Measurements from ENCODE around the gene ARF5.
"Not testable (repeated sequence)": the region's sequence is repeated elsewhere in the genome, so short reads cannot be mapped to it uniquely, and the experiment has no call there.

Gene ARF5

DNA sequence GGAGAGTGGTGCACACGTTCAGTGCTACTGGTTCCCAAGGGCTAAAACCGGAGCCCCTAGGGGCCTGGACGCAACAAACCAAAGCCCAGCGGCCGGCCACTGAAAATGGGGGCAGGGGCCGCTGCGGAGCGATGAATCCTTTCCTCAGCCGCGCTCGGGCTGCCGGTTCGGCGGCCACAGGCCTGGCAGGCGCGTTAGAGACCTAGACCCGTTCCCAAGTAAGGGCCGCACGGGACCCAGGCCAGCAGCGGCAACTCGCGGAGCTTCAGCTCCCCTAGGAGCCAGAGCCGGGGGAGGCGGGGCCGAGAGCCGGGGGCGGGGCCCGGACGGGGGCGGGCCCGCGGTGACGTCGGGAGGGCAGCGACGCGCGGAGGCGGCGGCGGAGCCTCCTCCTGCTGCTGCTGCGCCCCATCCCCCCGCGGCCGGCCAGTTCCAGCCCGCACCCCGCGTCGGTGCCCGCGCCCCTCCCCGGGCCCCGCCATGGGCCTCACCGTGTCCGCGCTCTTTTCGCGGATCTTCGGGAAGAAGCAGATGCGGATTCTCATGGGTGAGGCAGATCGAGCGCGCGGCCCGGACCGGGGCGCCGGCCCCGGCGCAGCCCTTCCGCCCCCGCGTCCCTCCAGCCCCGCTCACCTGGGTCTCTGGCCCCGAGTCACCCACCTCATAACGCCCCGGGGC is at the start of gene ARF5:
Gene ARF5 (plus strand): TSS at position 393 of the 678 bp plus-strand sequence. CDS start 88 bp downstream, at position 481.
- peak; percentile 87 for DNase-seq (ENCODE audit: low read depth)

DNA sequence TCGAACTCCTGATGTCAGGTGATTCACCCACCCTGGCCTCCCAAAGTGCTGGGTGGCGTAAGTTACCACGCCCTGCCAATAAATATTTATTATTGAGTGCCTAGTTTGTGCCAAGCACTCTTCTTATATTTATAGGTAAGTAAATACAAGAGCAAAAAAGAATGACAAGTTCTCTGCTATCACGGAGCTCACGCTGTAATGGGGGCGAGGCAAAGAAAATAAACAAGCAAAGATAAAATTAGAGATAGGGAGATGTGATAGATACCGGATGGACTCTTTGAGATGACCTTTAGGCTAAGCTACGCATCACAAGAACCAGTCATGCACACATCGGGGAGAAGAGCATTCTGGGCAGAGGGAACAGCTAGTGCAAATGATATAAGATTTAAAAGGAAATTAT is 49.1 kb upstream of the ARF5 start:
- DNase-seq (ENCODE audit: low read depth), result no peak

DNA sequence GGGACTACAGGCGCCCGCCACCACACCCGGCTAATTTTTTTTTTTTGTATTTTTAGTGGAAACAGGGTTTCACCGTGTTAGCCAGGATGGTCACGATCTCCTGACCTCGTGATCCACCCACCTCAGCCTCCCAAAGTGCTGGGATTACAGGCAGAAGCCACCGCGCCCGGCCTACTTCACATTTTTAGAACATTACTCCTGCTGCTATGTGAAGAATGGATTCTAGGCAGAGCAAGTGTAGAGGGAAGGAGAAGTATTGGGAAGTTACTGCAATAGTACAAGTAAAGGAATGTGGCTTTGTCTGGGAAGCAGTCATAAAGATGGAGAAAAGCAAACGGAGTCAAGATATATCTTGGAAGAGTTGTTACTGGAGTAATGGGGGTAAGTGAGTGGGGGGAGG is 47.8 kb upstream of the ARF5 start:
- not testable (repeated sequence) for DNase-seq (ENCODE audit: low read depth)

DNA sequence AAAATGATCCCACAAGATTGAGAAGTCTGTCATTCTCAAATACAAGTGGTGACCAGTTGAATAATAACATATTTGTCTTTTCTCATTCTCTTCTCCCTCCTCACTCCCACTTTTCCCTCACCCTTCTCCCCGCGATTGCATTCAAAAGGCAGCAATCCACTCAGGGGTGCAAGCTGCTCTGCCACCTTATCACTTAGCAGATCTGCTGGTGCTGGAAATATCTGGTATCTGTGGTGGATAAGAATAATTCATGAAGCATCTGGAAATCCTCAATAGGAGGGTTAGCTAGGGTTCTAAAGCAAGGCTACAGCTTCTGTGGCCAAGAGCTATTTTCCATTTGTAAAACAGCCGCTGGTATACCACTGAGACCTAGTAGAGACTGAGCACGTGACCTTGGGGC is 46.7 kb upstream of the ARF5 start:
- no peak for DNase-seq (ENCODE audit: low read depth)

DNA sequence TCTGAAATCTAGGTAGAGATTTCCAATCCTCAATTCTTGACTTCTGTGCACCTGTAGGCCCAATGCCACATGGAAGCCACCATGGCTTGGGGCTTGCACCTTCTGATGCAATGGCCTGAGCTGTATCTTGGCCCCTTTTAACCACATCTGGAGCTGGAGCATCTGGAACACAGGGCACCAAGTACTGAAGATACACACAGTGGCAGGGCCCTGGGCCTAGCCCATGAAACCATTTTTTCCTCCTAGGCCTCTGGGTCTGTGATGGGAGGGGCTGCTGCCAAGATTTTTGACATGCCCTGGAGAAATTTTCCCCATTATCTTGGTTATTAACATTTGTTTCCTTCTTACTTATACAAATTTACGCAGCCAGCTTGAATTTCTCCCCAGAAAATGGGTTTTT is 41.9 kb upstream of the ARF5 start:
- no peak for DNase-seq (ENCODE audit: low read depth)

DNA sequence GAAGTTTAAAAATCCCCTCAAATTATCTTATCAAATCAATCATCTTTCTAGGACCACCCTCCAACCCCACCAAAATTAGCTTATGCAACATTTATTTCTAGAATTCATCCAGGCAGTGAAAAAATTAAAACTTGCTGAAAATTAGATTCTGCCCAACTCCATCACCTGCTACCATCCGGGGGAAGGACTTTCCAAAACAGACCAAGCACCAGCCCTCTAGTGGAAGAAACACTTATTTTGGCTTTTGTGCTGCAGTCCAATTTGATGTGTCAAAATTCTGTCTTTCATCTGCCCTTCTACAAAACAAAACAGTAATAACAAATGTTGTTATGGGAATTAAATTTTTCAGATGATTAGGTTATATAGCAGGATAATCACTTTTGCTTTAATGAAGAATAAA is 38.0 kb upstream of the ARF5 start:
- DNase-seq (ENCODE audit: low read depth), result no peak

DNA sequence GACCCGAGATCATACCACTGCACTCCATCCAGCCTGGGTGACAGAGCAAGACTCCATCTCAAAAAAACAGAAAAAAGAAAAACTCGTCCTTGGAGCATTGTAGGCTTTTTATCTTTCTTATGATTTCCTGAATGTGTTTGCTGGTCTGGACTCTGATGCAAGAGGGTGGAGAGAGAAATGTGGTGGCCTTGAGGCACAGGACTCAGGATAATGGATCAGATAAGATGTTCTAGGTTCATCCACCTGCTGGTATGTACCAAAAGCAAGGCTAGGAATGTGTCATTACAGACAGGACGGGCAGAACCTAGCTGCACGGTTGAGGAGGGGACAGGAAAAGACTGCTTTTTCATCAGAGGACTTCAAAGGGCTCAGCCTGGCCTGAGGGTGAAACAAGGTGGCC is 36.3 kb upstream of the ARF5 start:
- no peak for DNase-seq (ENCODE audit: low read depth)

DNA sequence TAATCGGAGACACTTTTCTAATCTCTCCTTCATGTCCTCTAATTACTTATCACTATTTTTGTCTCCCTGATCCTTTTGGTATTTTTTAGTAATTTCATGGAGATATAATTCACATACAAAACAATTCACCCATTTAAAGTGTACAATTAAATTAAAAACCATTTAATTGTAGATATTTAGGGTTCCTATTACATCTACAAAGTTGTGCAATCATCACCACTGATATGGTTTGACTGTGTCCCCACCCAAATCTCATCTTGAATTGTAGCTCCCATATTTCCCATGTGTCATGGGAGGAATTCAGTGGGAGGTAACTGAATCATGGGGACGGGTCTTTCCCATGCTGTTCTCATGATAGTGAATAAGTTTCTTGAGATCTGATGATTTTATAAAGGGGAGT is 31.8 kb upstream of the ARF5 start:
- DNase-seq (ENCODE audit: low read depth), result no peak

DNA sequence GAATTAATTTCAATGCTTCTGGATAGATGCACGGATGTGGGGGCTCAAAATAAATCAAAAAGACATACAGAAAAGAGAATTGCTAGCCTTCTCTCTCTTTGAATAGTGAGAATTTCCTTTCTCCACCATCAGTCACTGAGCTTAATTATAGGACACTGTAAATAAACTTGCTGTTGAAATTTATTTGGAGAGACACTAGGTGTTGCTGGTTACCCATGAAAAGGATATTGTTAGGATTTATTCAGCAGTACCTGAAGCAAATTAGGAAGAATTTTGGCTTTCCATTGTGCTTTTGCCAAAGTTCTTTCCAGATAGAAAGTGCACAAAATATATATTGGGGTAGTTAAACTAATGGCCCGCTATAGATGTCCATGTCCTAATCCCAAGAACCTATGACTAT is 30.4 kb upstream of the ARF5 start:
- no peak for DNase-seq (ENCODE audit: low read depth)

DNA sequence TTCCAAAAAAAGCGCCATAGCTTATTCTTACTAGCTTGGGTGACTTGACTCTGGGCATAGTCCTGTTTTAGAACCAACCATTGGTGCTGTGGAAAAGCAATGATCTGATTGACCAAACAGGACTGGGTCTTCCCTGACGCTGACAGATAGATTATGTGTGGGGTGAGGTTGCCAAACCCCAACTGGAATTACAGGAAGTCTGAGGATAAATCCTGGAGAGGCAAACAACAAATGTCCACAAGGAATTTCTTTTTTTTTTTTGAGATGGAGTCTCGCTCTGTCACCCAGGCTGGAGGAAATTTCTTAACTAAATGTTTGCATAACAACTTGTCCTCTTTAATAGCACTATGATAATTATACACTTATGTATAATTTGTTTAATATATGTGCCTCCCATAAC is 22.0 kb upstream of the ARF5 start:
- DNase-seq (ENCODE audit: low read depth), result no peak

DNA sequence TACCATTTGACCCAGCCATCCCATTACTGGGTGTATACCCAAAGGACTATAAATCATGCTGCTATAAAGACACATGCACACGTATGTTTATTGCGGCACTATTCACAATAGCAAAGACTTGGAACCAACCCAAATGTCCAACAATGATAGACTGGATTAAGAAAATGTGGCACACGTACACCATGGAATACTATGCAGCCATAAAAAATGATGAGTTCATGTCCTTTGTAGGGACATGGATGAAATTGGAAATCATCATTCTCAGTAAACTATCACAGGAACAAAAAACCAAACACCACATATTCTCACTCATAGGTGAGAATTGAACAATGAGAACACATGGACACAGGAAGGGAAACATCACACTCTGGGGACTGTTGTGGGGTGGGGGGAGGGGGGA is 20.2 kb upstream of the ARF5 start:
- not testable (repeated sequence) for DNase-seq (ENCODE audit: low read depth)

DNA sequence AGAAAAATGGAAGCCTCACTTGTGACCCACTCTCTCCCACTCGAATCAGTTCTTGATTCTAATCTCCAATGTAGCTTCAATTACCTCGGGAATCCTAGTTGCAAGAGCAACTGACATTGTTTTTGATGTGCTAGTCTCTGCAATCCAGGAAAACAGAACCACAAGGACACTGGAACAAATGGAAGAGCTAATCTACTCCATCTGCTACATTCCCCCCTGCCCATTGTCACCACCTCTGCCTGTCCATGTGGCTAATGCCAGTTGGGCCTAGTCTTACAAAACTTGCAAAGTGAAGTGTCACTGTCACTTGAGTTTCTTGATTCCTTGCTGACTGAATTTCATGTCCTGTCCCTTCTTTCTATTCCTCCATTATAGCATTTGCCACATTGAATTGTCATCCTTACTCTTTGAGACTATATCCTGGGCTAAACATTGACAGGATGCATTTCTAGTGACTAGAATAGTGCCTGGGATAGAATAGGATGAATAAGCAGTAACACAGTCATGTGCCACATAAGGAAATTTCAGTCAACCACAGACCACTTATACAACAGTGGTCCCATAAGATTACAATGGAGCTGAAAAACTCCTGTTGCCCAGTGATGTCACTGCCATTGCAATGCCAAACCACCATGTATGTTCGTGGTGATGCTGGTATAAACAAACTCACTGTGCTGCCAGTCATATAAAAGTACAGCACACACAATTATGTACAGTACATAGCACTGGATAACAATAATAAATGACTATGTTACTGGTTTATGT is 16.3 kb upstream of the ARF5 start:
- no peak for DNase-seq (ENCODE audit: low read depth)

DNA sequence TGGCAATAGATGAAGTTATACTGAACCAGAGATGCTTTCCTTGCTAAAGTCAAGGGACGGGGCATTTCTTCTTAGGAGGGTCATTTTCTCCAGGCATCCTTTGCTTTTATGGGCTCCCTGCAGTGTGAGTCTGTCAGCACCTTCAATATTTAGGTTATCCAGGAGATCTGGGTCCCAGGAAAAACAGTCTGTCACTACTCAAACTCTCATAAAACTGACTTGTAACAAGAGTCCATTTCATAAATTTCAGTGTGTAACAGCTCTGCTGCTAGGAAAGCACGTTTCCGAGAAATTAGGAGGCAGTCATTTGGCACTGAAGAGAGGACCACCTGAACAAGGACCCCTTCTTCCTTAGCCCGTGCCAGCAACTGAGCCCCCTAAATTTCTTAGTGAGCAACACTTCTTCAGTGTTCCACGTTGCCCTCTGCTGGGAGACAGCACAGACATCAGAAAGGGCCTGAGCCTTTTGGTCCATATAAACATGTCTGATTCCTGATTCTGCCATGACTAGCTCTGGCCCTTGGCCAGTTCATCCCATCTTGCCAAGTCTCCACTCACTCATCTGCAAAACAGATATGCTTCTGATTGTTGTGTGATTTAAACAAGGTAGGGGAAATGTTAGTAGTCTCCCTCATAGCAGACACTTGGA is 10.1 kb upstream of the ARF5 start:
- no peak for DNase-seq (ENCODE audit: low read depth)

DNA sequence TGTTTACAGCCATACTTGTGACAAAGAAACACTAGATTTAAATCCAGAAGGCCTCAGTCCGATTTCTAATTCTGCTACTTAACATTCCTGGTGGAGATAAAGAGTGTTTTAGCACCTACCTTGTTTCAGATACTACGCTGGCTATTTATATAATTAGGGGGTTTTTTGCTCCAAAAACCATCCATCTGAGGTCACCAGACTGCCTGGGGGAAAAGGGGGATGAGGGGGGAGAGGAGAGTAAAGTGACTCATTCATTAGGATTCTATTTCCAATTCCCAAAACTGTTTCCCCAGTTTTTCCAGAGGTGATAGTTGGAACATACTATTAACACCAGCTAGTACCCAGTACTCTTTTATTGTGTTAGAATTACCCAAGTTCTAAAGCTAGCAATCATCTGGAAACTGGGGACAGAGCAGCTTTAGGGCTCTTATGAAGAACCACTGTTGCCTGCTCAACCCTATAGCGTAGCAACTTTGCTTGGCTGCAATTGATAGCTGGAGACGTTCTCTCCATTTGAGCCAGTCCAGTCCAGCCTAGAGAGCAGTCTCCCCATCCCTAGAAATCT is 9.4 kb upstream of the ARF5 start:
- no peak for DNase-seq (ENCODE audit: low read depth)

DNA sequence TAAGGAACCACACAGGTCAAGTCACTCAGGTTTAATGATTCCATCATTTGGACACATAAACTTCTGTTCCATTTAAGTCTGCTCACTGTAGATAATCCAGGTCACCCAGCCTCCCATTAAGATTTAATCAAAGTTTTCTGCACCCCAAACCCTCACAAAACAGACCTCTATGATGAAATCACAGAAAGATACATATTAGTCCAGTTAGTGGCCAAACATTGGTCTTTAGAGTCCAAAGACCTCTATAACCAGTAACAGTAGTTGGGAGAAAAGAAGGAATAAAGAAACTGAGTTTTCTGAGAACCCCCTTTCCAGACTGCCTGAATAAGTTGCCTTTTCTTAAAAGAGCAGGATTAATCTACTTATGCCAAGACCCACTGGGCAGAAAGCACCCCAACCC is 7.6 kb upstream of the ARF5 start:
- DNase-seq (ENCODE audit: low read depth), result no peak

DNA sequence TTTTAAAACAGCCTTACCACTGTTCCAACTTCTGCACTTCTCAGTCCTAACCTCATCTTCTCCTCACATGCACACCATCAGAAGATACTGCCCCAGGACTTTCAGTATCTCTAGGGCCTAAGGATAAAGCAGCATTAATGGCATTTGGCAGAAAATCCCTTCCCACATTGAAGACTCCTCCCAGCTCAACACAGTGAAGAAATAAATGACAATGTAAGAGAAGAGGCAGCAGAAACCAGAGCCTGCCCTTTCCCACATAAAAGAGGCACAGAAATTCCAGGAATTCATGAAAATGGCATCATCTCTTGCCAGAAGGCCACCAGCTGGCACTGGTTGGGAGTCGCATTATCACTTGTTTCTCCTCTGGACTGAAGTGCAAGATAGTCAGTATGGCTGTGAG is 6.5 kb upstream of the ARF5 start:
- no peak for DNase-seq (ENCODE audit: low read depth)

DNA sequence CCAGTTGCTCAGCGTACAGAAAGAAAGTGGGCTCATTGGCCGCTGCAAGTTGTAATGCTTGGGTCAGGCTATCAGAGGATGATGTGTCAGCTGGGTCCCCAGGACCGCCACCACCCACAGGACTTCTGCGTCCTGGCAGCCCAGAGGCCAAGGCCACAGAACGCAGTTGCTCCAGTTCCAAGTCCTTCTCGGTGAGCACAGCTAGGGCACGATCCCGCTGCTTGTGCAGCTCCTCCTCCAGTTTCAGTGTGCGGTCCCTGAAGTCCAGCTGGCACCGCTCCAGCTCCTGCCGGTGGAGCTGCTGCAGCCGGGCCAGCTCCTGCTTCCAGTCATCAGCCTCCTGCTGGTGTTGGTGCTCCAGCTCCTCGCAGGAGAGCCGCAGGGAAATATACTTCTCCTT is 5.8 kb upstream of the ARF5 start:
- DNase-seq (ENCODE audit: low read depth), result no peak

DNA sequence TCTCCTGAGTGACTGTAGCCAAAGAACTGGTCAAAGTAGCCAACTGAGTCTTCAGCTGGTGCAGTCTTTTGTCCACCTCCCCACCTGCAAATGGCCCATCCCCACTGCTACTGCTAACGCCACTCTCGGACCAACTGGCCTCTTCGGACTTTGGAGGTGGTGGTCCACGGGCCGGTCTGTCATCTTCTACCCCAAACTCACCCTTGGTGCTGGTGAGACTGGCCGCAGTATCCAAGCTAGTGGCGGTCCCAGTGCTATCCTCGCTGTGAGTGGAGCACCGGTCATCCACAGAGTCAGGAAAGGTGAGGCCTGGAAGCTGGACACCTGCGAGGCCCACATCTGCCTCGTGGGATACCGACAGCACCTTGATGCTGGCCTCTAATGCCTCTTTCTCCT is 3.6 kb upstream of the ARF5 start:
- no peak for DNase-seq (ENCODE audit: low read depth)

DNA sequence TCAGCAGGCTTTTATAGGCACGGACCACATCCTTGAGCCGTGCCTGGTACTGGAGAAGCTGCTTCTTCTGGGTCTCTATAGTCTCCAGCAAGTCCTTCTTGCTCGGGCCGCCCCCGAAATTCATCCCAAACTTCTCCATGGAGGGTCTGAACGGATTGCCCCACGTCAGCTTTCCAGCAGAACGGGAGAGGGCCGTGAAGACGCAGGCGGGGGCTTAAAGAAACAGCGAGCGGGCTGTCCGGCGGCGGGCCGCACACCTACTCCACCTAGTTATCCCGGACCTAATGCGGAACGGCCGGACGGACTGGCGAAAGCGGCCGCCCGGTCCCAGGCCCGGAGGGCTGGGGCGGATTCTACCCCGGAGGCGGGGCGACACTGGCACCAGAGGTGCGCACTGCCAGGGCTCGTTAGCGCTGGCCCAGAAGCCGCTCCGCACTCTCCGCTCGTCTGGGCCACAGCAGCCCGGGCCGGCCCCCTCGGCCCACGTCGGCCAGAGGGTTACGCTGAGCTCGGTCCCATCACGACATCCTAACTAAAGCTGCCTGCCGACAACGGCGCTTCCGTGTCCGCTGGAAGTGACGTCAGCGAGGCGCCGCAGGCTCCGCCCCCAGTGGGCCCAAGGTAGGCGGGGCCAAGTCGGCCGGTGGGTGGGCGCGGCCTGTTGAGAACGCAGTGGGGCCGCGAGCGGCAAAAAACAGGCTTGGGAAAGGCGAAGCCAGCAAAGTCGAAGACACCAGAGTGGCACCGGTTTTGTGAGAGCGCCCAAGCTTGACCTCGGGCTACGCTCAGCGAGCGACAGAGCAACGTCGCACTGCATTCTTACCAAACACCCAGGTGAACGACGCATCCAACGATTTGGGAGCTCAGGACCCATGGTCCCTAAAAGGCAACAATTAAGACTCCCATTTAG is 2.9 kb upstream of the ARF5 start, which contains the start of gene GCC1:
Gene GCC1 (minus strand): TSS at position 553 of the 910 bp plus-strand sequence. CDS start 414 bp downstream, at position 139.
- peak; percentile 93 for DNase-seq (ENCODE audit: low read depth)

DNA sequence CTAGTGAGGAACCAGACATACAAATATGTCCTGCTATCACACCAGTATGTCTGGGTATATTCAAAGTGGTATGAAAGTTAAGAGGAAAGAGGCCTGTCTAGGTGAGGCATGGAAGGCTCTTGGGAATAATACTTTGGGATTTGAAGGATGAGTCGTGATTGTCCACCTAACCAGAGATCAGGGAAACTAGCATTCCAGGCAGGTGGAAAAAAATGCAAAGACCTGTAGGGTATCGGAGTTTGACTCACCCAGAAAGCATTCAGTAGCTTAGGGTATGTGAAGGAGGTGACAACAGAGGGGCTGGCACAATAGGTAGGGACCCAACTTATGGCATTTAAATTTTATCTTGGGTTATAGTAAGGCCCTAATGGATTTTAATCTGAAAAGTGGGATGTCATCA is 1.9 kb upstream of the ARF5 start:
- no peak for DNase-seq (ENCODE audit: low read depth)

DNA sequence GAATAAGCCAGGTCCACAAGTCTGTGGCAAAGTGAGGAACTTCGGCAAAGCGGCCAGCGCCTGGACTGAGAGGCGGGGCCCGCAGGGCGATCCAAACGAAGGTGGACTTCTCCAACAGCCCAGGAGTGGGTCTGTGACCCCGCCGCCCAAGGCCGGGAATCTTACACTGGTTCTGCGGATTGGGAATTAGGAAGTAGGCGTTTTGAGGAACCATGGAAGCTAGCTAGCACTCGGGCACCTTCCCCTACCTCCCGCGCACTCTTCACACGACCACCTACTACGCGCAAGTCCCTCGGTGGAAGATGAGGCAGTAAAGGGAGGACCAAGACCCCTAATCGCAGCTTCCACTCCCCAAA is 570 bp upstream of the ARF5 start:
- no peak for DNase-seq (ENCODE audit: low read depth)
